Loucy (cell line): ENCODE data around the gene FRRS1L.

Source experiments
- H2AFZ ChIP-seq: fragments of 200-600 bp; sonication (generic); 2 replicates; pipeline ENCODE4 v1.6.0; 2016; ENCODE audit warnings: antibody characterized with exemption, mild to moderate bottlenecking, low read length, moderate library complexity
- H3F3A ChIP-seq: fragments of 200-600 bp; 2 replicates; pipeline ENCODE4 v1.6.0; 2016; ENCODE audit warnings: antibody characterized with exemption, low read depth, mild to moderate bottlenecking
- H3K27me3 ChIP-seq: fragments of 200-600 bp; sonication (generic); 2 replicates; pipeline ENCODE4 v1.6.1; 2014; ENCODE audit warnings: low read length, mild to moderate bottlenecking; ENCODE audit not compliant: insufficient read depth, poor library complexity, severe bottlenecking
- H3K36me3 ChIP-seq: fragments of 200-600 bp; sonication (generic); 2 replicates; pipeline ENCODE4 v1.6.1; 2016; ENCODE audit warnings: low read length; ENCODE audit not compliant: insufficient read depth
- H3K4me1 ChIP-seq: fragments of 200-600 bp; sonication (generic); 2 replicates; pipeline ENCODE4 v1.5.1; 2014; ENCODE audit warnings: low read length, mild to moderate bottlenecking; ENCODE audit not compliant: insufficient read depth, poor library complexity, severe bottlenecking
- H3K4me2 ChIP-seq: fragments of 200-600 bp; sonication (generic); 2 replicates; pipeline ENCODE4 v1.6.0; 2014; ENCODE audit warnings: antibody characterized with exemption, low read length, low read depth, mild to moderate bottlenecking; ENCODE audit not compliant: poor library complexity, severe bottlenecking
- H3K4me3 ChIP-seq: fragments of 200-600 bp; sonication (generic); 2 replicates; pipeline ENCODE4 v1.5.1; 2014; ENCODE audit warnings: low read length, mild to moderate bottlenecking, mixed read lengths; ENCODE audit not compliant: poor library complexity, severe bottlenecking
- H3K79me2 ChIP-seq: fragments of 200-600 bp; sonication (generic); 2 replicates; pipeline ENCODE4 v1.6.1; 2014; ENCODE audit warnings: low read length; ENCODE audit not compliant: insufficient read depth
- H3K9ac ChIP-seq: fragments of 200-600 bp; sonication (generic); 2 replicates; pipeline ENCODE4 v1.6.0; 2014; ENCODE audit warnings: mild to moderate bottlenecking, low read depth, low read length, moderate library complexity; ENCODE audit not compliant: poor library complexity, severe bottlenecking
- H3K9me2 ChIP-seq: fragments of 200-600 bp; sonication (generic); replicated peaks from 2 replicates; pipeline ENCODE4 v1.6.1; 2016; ENCODE audit warnings: low read depth, low read length, mixed read lengths
- H3K9me3 ChIP-seq: fragments of 200-600 bp; sonication (generic); 2 replicates; pipeline ENCODE4 v1.6.1; 2014; ENCODE audit warnings: mild to moderate bottlenecking, antibody characterized with exemption, low read length, low read depth; ENCODE audit not compliant: insufficient read depth
- H4K20me1 ChIP-seq: fragments of 200-600 bp; sonication (generic); 2 replicates; pipeline ENCODE4 v1.6.0; 2014; ENCODE audit warnings: antibody characterized with exemption, low read length, mild to moderate bottlenecking; ENCODE audit not compliant: insufficient read depth, poor library complexity, severe bottlenecking
- EZH2phosphoT487 ChIP-seq: fragments of 200-600 bp; IDR thresholded peaks from 2 replicates; pipeline ENCODE4 v1.6.1; 2018; ENCODE audit warnings: antibody characterized with exemption, mild to moderate bottlenecking, moderate library complexity, borderline replicate concordance
- TF ChIP-seq, protein P1 (sequence below): fragments of 200-600 bp; sonication (generic); conservative IDR thresholded peaks from 2 replicates; pipeline ENCODE4 v1.5.1; 2014; ENCODE audit warnings: mild to moderate bottlenecking, antibody characterized with exemption, low read length

Gene FRRS1L

DNA sequence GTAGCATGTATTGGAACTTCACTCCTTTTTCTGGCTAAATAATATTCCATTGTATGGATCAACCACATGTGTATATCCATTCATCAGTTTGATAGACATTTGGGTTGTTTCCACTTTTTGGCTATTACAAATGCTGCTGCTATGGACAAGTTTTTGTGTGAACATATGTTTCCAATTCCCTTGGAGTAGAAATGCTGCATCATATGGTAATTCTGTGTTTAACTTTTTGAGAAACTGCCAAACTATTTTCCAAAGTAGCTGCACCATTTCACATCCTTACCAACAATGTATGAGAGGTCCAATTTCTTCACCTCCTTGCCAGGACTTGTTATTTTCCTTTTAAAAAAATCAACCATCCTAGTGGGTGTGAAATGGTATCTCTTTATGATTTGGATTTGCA is 8.4 kb downstream of the FRRS1L start:
- no peaks in the 10 kb centered on the region for H3K4me1 ChIP-seq
- H3K4me2 ChIP-seq, result no peak overlapping the region
- H3K9me3 ChIP-seq, result no peaks in the 10 kb centered on the region
- TF ChIP-seq, protein P1, sequence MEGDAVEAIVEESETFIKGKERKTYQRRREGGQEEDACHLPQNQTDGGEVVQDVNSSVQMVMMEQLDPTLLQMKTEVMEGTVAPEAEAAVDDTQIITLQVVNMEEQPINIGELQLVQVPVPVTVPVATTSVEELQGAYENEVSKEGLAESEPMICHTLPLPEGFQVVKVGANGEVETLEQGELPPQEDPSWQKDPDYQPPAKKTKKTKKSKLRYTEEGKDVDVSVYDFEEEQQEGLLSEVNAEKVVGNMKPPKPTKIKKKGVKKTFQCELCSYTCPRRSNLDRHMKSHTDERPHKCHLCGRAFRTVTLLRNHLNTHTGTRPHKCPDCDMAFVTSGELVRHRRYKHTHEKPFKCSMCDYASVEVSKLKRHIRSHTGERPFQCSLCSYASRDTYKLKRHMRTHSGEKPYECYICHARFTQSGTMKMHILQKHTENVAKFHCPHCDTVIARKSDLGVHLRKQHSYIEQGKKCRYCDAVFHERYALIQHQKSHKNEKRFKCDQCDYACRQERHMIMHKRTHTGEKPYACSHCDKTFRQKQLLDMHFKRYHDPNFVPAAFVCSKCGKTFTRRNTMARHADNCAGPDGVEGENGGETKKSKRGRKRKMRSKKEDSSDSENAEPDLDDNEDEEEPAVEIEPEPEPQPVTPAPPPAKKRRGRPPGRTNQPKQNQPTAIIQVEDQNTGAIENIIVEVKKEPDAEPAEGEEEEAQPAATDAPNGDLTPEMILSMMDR, result no peak
- no peak for TF ChIP-seq EZH2phosphoT487
- H3F3A ChIP-seq, result no peaks in the 10 kb centered on the region
- no peaks in the 10 kb centered on the region for H3K9me2 ChIP-seq
- no peaks in the 10 kb centered on the region for H3K27me3 ChIP-seq
- H3K4me3 ChIP-seq, result no peak overlapping the region
- H2AFZ ChIP-seq, result no peak overlapping the region
- H4K20me1 ChIP-seq, result no peaks in the 10 kb centered on the region
- H3K36me3 ChIP-seq, result no peaks in the 10 kb centered on the region
- no peak overlapping the region for H3K9ac ChIP-seq
- H3K79me2 ChIP-seq, result no peaks in the 10 kb centered on the region

DNA sequence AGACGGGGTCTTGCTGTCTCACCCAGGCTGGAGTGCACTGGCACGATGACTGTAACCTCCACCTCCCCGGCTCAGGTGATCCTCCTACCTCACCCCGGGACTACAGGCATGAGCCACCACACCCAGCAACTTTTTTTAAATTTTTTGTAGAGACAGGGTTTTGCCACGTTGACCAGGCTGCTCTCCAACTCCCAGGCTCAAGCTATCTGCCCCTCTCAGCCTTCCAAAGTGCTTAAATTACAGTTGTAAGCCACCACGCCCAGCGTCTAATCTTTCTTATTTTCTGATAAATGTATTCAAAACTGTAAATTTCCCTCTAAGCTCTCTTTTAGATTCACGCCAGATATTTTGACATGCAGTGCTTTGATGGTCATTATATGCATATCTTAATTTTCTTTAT is 10.3 kb downstream of the FRRS1L start:
- H3K9me3 ChIP-seq, result peaks cover 6% of the 10 kb centered on the region; the same call in 1 of the 2 replicates
- H2AFZ ChIP-seq, result no peak overlapping the region
- H3K4me2 ChIP-seq, result no peak overlapping the region
- no peaks in the 10 kb centered on the region for H3K4me1 ChIP-seq
- H3K27me3 ChIP-seq, result no peaks in the 10 kb centered on the region
- no peaks in the 10 kb centered on the region for H3K9me2 ChIP-seq
- H4K20me1 ChIP-seq, result no peaks in the 10 kb centered on the region
- H3K79me2 ChIP-seq, result no peaks in the 10 kb centered on the region
- TF ChIP-seq EZH2phosphoT487, result no peak
- TF ChIP-seq, protein P1, result no peak
- no peaks in the 10 kb centered on the region for H3F3A ChIP-seq
- no peak overlapping the region for H3K4me3 ChIP-seq
- H3K9ac ChIP-seq, result no peak overlapping the region
- no peaks in the 10 kb centered on the region for H3K36me3 ChIP-seq

DNA sequence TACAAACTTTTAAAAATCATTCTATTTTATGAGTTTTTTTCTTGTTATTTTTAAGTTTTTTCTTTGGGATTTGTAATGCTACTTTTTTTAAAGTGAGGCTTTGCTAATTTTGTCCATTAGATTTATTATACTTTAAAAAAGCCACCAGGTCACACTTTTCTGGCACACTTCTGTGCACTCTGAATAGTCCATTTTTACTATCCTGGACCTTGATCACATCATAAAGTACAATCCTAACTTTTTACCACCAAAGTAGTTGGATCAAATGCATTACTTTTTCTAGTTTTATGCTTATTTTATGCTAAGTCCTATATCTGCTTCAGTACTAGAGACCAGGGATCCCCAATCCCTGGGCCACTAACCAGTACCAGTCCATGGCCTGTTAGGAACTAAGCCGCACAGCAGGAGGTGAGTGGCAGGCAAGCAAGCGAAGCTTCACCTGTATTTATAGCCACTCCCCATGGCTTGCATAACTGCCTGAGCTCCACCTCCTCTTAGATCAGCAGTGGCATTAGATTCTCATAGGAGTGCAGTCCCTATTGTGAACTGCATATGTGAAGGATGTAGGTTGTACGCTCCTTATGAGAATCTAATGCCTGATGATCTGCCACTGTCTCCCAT is 16.0 kb downstream of the FRRS1L start:
- Histone ChIP-seq H3K4me2 (no peak overlapping the region), H3K9ac (no peak overlapping the region), H3K9me2 (no peaks in the 10 kb centered on the region), H3K27me3 (no peaks in the 10 kb centered on the region), H4K20me1 (no peaks in the 10 kb centered on the region), H3K4me3 (no peak overlapping the region), H3K79me2 (no peaks in the 10 kb centered on the region), H3F3A (no peaks in the 10 kb centered on the region), H2AFZ (no peak overlapping the region), H3K4me1 (no peaks in the 10 kb centered on the region), H3K36me3 (no peaks in the 10 kb centered on the region), H3K9me3 (peaks cover 6% of the 10 kb centered on the region; the same call in 1 of the 2 replicates)
- TF ChIP-seq, protein P1, result no peak
- TF ChIP-seq EZH2phosphoT487, result no peak
